ENCODE measurements around the gene GMPR2.
"Not testable (repeated sequence)": the region's sequence is repeated elsewhere in the genome, so short reads cannot be mapped to it uniquely, and the experiment has no call there.

- not testable (repeated sequence) for TF ChIP-seq CTCF, POLR2A (IDR thresholded peaks at IDR 0.05)
Observed at GRCh38 chr14:24203249-24203886, 29.4 kb upstream of the GMPR2 start.
